GM19463 (cell line): ENCODE measurements around the gene MPZL3.
"Not testable (repeated sequence)": the region's sequence is repeated elsewhere in the genome, so short reads cannot be mapped to it uniquely, and the experiment has no call there.

Experiments
- ATAC-seq: cut with Tn5 transposase; IDR thresholded peaks from one replicate; pipeline ENCODE4 v1.9.1; 2021; ENCODE audit warnings: mild to moderate bottlenecking, moderate library complexity; ENCODE audit not compliant: unreplicated experiment

MPZL3 gene

GRCh38 chr11:118186346-118187107, 65.6 kb downstream of the MPZL3 start:
- no peak for ATAC-seq

- no peak for ATAC-seq
Observed at GRCh38 chr11:118184784-118185579, 67.2 kb downstream of the MPZL3 start.

- not testable (repeated sequence) for ATAC-seq
Observed at GRCh38 chr11:118183691-118184090, 68.5 kb downstream of the MPZL3 start.

GRCh38 chr11:118180300-118180703, 71.9 kb downstream of the MPZL3 start:
- ATAC-seq: no peak

DNA sequence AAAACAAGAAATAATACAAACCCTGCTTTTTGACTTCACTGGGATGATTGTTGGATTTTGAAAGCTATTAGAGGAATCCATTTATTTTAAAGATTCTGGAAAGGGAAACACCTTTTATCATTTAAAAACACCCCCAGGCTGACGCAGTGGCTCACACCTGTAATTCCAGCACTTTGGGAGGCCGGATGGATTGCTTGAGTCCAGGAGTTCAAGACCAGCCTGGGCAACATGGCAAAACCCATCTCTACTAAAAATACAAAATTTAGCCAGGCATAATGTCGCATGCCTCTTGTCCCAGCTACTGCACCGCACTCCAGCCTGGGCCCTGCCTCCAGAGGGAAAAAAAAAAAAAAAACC, 75.4 kb downstream of the MPZL3 start:
- ATAC-seq: no peak
